Measurements from ENCODE around the gene SYNPO2.

Gene SYNPO2

DNA sequence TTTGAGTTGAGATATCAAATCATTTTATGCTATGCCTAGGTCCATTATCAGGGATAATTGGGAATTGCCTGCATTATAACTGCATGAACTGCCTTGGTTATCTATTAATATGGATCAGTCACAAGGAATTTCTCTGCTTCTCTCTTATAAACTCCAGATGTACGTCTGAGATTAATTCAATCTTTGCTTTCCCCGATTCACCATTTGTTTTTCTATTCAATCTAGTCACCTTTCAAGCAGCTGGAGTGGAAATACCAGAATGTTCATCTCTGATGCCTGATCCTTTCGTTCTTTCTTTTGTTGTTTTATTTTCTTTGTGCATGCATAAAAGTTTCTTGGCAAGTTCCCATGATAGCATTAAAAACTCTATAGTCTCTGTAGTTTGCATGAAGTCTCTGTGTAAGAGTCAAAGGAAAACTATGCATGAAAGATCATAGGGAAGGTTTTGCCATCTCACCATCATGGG is 22.6 kb downstream of the SYNPO2 start:
- no peak for TF ChIP-seq REST (IDR thresholded peaks at IDR 0.05; ENCODE audit: low read depth)
- no peak for TF ChIP-seq TCF12 (IDR thresholded peaks at IDR 0.05; ENCODE audit: low read depth)
- no peak for TF ChIP-seq TAF1 (IDR thresholded peaks at IDR 0.05; ENCODE audit: low read depth)
- no peak for TF ChIP-seq MAX (IDR thresholded peaks at IDR 0.05)
- no peak for TF ChIP-seq YY1 (IDR thresholded peaks at IDR 0.05; ENCODE audit: low read depth)
- TF ChIP-seq, protein P1, sequence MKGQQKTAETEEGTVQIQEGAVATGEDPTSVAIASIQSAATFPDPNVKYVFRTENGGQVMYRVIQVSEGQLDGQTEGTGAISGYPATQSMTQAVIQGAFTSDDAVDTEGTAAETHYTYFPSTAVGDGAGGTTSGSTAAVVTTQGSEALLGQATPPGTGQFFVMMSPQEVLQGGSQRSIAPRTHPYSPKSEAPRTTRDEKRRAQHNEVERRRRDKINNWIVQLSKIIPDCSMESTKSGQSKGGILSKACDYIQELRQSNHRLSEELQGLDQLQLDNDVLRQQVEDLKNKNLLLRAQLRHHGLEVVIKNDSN (IDR thresholded peaks at IDR 0.05): no peak
- no peak for TF ChIP-seq ZBTB7A (IDR thresholded peaks at IDR 0.05; ENCODE audit: low read depth)
- TF ChIP-seq NFIC (IDR thresholded peaks at IDR 0.05): no peak
- no peak for TF ChIP-seq CREB1 (IDR thresholded peaks at IDR 0.05; ENCODE audit: low read depth)
- TF ChIP-seq TEAD4 (IDR thresholded peaks at IDR 0.05): no peak
- no peak for TF ChIP-seq CEBPB (IDR thresholded peaks at IDR 0.05)
- no peak for TF ChIP-seq EGR1 (IDR thresholded peaks at IDR 0.05)
- TF ChIP-seq EP300 (IDR thresholded peaks at IDR 0.05; ENCODE audit: borderline replicate concordance): no peak

DNA sequence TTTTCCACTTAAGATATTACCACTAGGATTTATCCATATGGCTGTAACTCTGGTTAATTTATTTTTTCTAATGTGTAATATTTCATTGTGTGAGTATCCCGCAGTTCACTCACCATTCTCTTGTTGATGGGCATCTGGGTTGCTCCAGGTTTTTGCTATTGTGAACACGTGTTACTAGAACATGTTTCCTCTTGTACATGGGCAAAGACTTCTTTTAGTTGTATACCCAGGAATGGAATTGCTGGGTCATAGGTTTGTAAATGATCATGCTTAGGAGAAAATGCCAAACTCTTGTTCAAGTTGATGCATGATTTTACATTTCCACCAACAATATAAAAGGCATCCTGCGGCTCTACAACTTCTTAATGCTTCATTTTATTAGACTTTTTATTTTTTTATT is 26.8 kb downstream of the SYNPO2 start:
- TF ChIP-seq TAF1 (IDR thresholded peaks at IDR 0.05; ENCODE audit: low read depth) (no peak), CREB1 (IDR thresholded peaks at IDR 0.05; ENCODE audit: low read depth) (no peak), TEAD4 (IDR thresholded peaks at IDR 0.05) (no peak), REST (IDR thresholded peaks at IDR 0.05; ENCODE audit: low read depth) (no peak), MAX (IDR thresholded peaks at IDR 0.05) (no peak), FOXM1 (IDR thresholded peaks at IDR 0.05; ENCODE audit: borderline replicate concordance, low read depth) (no peak)

DNA sequence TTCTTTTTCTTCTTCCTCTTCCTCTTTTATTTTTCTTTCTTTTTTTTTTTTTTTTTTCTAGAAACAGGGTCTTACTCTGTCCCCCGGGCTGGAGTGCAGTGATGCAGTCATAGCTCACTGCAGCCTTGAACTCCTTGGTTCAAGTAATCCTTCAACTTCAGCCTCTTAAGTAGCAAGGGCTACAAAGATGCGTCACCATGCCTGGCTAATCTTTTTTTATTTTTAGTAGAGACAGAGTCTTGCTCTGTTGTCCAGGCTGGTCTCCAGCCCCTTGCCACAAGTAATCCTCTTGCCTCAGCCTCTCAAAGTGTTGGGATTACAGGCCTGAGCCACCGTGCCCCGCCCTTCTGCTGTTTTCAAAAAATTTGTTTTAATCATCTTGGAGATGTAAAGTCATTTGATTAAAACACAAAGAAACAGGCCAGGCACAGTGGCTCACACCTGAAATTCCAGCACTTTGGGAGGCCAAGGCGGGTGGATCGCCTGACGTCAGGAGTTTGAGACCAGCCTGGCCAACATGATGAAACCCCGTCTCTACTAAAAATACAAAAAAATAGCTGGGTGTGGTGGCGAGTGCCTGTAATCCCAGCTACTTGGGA is 28.1 kb downstream of the SYNPO2 start:
- no peak for TF ChIP-seq CREB1 (IDR thresholded peaks at IDR 0.05; ENCODE audit: low read depth)
- TF ChIP-seq RAD21 (IDR thresholded peaks at IDR 0.05; ENCODE audit: low read depth): no peak
- TF ChIP-seq, protein P1 (IDR thresholded peaks at IDR 0.05): no peak
- no peak for TF ChIP-seq CEBPB (IDR thresholded peaks at IDR 0.05)

- TF ChIP-seq EGR1 (IDR thresholded peaks at IDR 0.05) (no peak), YY1 (IDR thresholded peaks at IDR 0.05; ENCODE audit: low read depth) (no peak), FOXM1 (IDR thresholded peaks at IDR 0.05; ENCODE audit: borderline replicate concordance, low read depth) (no peak), MAX (IDR thresholded peaks at IDR 0.05) (no peak), TEAD4 (IDR thresholded peaks at IDR 0.05) (no peak), EP300 (IDR thresholded peaks at IDR 0.05; ENCODE audit: borderline replicate concordance) (no peak), CREB1 (IDR thresholded peaks at IDR 0.05; ENCODE audit: low read depth) (no peak), CEBPB (IDR thresholded peaks at IDR 0.05) (no peak), TCF12 (IDR thresholded peaks at IDR 0.05; ENCODE audit: low read depth) (no peak), REST (IDR thresholded peaks at IDR 0.05; ENCODE audit: low read depth) (no peak), RAD21 (IDR thresholded peaks at IDR 0.05; ENCODE audit: low read depth) (no peak), ZBTB7A (IDR thresholded peaks at IDR 0.05; ENCODE audit: low read depth) (no peak)
Measured at GRCh38 chr4:118917582-118917981, 28.9 kb downstream of the SYNPO2 start.
